ENCODE results near the gene ADCY9.
"Not testable (repeated sequence)": the region's sequence is repeated elsewhere in the genome, so short reads cannot be mapped to it uniquely, and the experiment has no call there.

GRCh38 chr16:3944457-3944856, 171.8 kb downstream of the ADCY9 start:
- not testable (repeated sequence) for TF ChIP-seq CTCF, POLR2A (IDR thresholded peaks at IDR 0.05)

Data from esophagus squamous epithelium (tissue), 4 donors.